Iris pigment epithelial cell (primary cell): ENCODE data around the gene SAC3D1.
A peak's percentile ranks its signal among the peaks of the same experiment; 100 is the strongest.

Source experiments
- DNase-seq: peaks from one replicate; pipeline ENCODE4 v3.0.0-alpha.2; 2011; ENCODE audit warnings: low read depth

The SAC3D1 gene

GRCh38 chr11:65059959-65060824, 19.2 kb downstream of the SAC3D1 start:
- DNase-seq: no peak

- DNase-seq: no peak
Measured at GRCh38 chr11:65060913-65061408, 20.0 kb downstream of the SAC3D1 start.

DNA sequence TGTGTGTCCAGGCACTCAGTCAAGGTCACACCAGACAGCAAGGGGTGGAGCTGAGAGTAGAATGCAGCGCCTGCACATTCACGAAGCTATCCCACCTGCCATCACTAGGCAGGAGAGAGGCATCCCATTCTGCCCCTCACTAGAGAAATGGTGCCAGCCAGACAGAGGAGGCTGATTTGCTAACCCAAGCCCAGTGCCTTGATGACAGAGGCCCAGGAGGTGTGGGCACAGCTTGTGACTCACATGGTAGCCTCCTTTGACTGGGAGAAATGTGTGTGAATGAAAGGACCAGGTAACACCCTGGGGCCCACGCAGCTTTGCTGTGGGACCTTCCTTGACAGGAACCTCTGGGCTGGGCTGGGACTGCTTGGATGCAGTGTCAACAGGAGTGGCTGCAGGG, 22.5 kb downstream of the SAC3D1 start:
- no peak for DNase-seq

DNA sequence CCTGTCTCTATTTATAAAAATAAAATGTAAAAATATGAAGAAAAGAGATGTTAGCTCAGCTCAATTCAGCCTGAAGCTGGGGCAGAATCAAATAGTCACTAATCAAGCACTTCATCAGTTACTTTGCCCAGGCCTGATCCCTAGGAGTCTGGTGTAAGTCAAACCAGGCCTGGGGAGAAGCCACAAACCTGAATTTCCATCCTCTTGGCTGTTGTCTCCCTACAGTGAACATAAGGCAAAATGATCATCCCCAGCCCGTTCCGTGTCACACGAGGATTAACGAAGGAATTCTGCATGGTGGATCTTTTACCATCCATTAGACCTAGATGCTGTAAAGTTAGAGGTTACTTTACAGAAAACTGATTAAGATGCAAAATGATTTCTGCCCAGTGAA, 23.8 kb downstream of the SAC3D1 start:
- DNase-seq: no peak

- DNase-seq: no peak
Measured at GRCh38 chr11:65065851-65066250, 24.8 kb downstream of the SAC3D1 start.

DNA sequence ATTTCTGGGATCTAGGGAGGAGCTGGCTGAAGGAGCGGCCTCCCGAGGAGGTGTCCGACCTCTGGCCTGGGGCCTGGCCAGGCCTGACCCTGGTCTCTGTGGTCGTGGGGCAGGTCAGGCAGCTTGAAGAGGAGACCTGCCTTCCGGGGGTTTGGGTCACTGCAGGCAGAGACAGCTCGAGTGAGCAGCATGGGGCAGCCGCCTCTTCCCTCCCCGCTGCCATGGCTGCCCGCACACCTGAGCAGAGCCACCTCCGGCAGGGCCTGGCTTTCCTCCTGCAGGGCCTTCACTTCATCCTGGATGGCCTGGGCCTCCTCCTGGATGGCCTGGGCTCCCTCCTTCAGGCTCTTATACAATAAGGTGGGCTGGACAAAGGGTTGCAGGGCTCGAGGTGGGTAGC, 25.3 kb downstream of the SAC3D1 start:
- DNase-seq: no peak

GRCh38 chr11:65066805-65067291, 25.8 kb downstream of the SAC3D1 start:
- no peak for DNase-seq

GRCh38 chr11:65067446-65067845, 26.4 kb downstream of the SAC3D1 start:
- no peak for DNase-seq

DNA sequence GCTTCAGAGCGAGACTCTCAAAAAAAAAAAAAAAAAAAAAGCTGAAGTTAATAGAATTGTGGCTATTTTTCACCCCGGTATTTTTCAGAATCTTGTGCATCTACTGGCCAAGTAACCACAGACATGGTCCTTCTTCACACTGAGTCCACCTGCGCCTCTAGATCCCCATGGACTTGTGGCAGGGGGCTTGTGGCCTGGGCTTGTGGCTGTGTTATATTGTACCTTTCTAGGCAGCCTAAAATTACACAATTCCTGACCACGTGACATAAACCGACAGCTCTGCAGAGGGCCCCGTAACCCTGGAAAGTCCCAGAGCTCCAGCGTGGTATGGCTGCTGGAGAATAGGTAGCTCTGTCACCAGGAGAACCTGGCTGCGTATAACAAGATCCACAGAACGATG, 28.2 kb downstream of the SAC3D1 start:
- DNase-seq: peak; percentile 50

DNA sequence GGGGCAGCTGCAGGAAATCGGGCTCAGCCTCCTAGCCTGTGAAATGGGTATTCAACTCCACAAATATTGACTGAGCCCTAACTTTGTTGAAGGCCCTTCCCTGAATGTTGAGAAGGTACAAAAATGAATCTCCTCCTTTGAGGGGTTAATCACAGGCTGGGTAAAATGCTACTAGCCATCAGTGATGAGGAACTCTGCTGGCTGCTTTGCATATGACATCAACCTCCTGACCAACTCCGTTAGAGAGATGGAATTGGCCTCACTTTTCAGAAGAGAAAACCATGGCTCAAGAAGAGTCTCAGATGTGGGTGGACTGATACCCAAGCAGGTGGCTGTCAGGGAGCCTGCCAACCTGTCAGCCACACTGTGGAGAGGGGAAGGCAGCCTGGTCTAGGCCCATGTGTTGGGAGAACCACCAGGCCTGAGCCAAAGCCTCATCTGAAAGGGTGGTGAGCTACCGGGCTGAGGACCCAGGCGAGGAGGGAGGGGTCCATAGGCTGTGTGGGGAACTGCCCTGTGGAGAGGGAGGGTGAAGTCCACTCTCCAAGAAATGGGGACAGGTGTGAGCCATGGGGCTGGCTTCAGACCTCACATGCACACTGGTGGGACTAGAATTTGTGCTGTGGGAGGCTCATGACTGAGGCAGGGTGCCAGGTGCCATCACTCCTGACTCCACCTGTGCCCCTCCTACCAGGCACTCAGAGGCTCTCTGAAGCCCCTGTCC, 31.1 kb downstream of the SAC3D1 start:
- no peak for DNase-seq

DNA sequence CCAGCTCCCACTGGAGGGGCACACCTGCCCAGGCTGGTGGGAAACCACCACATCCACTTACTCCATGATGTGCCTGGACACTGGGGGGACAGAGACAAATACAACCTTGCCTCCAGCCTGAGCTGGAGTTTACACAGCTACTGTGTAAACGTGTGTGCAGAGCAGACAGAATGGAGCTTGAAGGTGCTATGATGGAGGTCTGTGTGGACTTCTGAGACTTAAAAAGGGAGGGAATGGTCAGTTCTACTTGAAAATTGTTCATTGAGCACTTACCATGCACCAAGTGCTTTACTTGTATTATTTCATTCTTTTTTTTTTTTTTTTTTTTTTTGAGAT, 31.6 kb downstream of the SAC3D1 start:
- DNase-seq: no peak

GRCh38 chr11:65077451-65077850, 36.4 kb downstream of the SAC3D1 start:
- DNase-seq: no peak

DNA sequence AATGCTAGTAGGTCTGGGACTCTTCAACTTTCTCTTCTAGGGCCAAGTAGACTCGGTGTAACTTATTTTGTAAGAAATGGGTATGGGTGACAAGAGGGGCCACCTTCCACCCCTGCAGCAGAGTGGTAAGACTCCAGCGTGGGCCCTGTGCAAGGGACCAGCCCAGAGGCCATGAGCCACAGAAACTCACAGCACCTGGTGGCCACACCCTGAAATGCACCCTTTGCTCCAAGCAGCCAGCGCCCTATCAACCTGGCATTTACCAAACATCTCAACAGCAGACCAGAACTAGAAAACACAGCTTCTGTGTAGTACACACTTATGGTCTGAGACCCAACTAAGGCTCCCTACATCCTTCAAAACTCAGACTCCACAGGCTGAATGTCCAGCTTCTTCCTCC, 37.1 kb downstream of the SAC3D1 start:
- DNase-seq: peak; percentile 43

- DNase-seq: no peak
Measured at GRCh38 chr11:65078786-65079342, 37.9 kb downstream of the SAC3D1 start.

DNA sequence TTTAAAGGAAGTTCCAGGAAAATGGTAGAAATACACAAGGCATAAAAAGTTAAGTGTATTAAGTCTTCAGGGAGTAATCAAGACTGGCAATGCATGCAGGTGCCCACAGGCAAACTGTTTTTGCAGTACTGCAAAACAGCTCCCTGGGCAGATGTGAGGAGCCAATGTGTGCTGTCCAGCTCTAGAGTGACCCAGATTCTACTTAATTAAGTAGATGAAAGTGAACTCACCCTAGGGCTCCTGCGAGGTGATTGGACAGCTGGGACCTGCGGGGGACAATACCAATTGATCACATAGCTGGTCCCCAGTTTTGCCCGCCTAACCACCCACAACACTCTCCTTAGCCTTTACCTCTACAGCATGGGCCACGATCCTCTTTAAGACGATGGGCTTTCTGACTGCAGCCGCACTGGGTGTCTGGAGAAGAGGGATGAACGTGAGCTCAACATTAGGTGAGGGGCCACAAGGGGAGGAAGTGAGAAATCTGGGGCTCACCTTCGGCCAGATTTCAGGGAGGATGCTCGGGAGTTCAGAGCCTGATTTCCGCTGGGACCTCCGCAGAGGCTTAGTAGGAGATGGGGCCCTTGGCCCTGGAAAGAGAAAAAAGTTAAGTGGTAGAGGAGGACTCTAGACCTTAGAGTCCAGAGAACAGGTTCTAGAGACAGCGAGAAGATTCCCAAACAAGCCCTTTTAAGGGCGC, 42.3 kb downstream of the SAC3D1 start:
- DNase-seq: no peak

DNA sequence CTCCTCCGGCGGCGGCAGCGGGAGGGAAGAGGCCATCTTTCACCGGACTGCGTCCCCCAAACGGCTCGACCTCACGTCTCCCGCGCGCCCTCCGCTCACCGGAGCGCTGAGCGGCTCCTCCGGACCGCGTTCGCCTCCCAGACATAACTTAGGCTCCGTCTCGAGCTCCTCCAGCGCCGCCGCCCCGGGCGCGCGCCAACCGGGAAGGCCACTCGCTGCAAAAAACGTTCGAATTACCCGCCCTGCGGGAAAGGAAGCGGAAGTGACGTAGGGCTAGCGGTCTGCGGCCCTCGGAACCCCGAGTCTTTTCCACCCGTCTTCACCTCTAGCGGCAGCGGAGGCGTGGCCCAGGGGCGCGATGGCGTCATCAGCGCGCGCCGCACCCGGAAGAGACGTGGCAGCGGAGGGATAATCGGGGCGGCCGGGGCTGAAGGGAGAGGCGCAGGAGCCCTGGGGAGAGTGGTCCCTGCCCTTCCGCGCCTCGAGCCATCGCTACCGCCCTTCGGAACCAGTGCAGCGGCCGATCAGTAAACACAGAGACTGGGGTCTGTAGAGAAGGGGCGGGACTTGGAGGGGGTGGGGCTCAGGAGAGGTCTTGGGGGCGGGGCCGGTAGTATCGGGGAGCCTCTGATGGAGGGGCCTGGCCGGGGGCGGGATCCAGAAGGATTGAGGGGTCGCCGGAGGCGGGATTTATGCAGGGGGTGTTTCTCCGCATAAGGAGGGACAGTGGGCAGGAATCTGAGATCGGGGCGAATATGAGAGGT, 43.0 kb downstream of the SAC3D1 start, which contains the start of the genes CDCA5 and ZFPL1:
Gene CDCA5, minus strand, starts transcription at position 207 of the 764 bp plus-strand sequence. Its CDS starts 62 bp downstream, at position 145.
Gene ZFPL1, plus strand, starts transcription at position 389 of the 764 bp plus-strand sequence. CDS start 477 bp downstream, outside the sequence.
- peak; percentile 96 for DNase-seq

DNA sequence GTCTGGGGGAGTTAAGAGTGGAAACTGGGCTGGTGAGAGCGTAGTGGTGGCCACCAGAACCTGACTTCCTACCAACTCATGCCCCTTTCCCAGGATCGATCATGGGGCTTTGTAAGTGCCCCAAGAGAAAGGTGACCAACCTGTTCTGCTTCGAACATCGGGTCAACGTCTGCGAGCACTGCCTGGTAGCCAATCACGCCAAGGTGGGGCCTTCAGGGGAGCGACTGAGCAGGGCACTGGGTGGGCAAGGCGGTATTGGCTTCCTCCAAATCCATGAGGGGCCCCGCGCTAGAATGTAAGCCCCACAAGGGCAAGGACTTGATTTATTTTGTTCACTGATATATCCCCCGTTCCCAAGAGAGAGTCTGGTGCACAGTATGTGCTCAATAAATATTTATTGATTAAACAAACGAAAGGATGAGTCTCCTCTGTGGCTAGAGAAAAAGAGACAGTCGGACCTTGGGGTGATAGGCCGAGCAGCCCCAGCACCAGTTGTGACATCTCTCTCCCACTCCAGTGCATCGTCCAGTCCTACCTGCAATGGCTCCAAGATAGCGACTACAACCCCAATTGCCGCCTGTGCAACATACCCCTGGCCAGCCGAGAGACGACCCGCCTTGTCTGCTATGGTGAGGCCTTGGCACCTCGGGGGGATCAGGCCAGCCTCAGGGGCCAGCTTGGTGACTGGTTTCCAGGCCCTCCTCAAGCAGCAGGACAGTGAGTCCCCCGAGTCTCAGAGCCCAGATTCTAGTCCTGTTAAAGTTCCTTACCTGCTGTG, 43.8 kb downstream of the SAC3D1 start:
- DNase-seq: no peak

DNA sequence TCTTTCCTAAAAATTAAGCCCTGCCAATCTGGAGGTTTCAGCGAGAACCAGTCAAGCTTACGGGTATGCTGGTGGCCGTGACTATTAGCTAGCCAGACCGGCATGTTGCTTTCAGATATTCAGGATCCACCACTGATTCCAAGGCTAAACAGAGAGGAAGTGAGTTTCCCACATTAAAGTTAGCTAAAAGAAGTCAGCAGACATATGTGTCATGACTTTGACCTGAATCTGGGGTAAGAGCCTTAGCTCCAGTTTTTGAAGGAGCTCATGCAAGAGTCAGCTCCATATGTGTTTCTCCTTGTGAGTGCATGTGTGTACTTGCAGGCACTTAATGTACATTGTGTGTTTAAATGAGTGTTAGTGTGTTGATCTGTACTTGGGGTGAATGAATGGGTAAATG, 44.4 kb downstream of the SAC3D1 start:
- DNase-seq: no peak

- DNase-seq: no peak
Measured at GRCh38 chr11:65086809-65087208, 45.8 kb downstream of the SAC3D1 start.

DNA sequence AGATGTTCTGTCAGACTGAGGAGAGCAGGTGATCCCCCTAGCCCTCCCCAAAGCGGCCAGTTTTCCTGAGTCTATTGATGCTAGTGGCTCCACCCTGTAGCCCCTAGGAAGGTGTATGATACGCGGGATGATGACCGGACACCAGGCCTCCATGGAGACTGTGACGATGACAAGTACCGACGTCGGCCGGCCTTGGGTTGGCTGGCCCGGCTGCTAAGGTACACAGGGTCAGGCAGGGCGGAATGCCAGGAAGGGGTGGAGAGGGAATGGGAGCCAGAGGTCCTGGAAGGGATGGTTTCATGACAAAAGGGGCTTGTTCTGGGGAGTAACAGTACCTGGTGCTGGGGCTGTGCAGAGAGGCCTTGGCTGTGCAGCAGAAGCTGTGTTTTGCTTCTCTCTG, 46.2 kb downstream of the SAC3D1 start:
- no peak for DNase-seq
